ENCODE data around the gene SF3B6. TPM values are rescaled to one million over a fixed set of nuclear protein-coding genes. Genes with fewer than 3 reads are reported as not detected.

The SF3B6 gene
- total and polyA plus RNA-seq, 9 of the 15 experiments (the other 6 are each of a cell fraction or from before 2014, with no cell fraction given) = 146 to 591 (median 295) TPM

DNA sequence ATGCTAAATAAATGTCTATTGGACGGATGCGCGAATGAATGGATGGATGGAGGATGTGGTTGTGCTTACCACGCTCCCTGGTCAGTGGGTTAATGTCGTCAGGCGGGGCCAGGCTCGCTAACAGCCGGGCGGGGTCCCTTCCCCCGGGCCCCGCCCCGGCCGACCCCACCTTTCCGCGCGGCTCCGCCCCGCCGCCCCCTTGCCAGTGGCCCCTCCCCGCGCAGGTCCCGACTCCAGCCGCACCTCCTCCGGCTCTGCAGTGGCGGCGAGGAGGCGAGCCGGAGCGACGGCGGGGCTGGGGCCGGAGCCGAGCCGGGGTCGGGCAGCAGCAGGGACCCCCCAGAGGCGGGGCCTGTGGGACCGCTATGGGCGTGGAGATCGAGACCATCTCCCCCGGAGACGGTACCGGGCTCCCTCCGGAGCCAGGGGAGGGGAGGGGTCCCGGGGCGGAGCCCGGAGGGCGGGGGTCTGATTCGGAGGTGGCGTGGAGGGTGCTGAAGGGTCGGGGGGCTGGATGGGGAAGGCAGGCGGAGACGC is 26.6 kb downstream of the SF3B6 start, which contains the start of gene FKBP1B:
TSS of gene FKBP1B (plus strand) at position 257 of the 537 bp plus-strand sequence. CDS start at position 366, 109 bp downstream.
- Histone ChIP-seq H3K4me2 (ENCODE audit: insufficient read depth, low read length) (peak within 1 kb of the TSS; percentile 75), H3K9me1 (ENCODE audit: control insufficient read depth, insufficient read depth, low read length) (no peaks in the 10 kb centered on the region), H3K36me3 (ENCODE audit: control insufficient read depth, insufficient read depth, low read length) (peaks cover 3% of the 10 kb centered on the region; the same call in 1 of the 3 replicates), H2AFZ (ENCODE audit: low read depth, low read length) (peak within 1 kb of the TSS; percentile 69), H3K27me3 (ENCODE audit: control insufficient read depth in 2 of 2, insufficient read depth in 2 of 2, low read length in 2 of 2) (peaks cover 10 to 11% of the 10 kb centered on the region in 2 experiments; a peak in 4 of 5 replicates), H4K20me1 (replicated peaks; ENCODE audit: control insufficient read depth, insufficient read depth, low read length) (no peaks in the 10 kb centered on the region; the same call in 1 of the 2 replicates), H3K9ac (ENCODE audit: insufficient read depth in 1 of 2, low read depth in 2 of 2, low read length in 2 of 2) (peak within 1 kb of the TSS; percentile 27 to 81; a peak in 3 of 4 replicates), H3K27ac (ENCODE audit: extremely low read depth, low read depth, low read length) (no peak within 1 kb of the TSS), H3K4me1 (replicated peaks in 1 of 2; ENCODE audit: control insufficient read depth in 2 of 2, insufficient read depth in 2 of 2, low read length in 2 of 2) (peaks cover 8 to 22% of the 10 kb centered on the region in 2 experiments; a peak in 4 of 5 replicates), H3K79me2 (ENCODE audit: control insufficient read depth, insufficient read depth, low read length) (peaks cover 25% of the 10 kb centered on the region), H3K9me3 (replicated peaks; ENCODE audit: control insufficient read depth, insufficient read depth, low read depth, low read length) (no peaks in the 10 kb centered on the region), H3K4me3 (peak within 1 kb of the TSS; percentile 47)
- ChIA-PET POLR2A (interaction anchor here (0.7 to 1.8 kb wide), 4 partner anchors 11 to 24 kb away, joined by 3 to 5 read pairs (median 4); no protein-coding TSS in a partner anchor), CTCF (ENCODE audit: low intra/inter-chr PET ratio) (no interaction called here)
- WGBS (ENCODE audit: insufficient coverage, low coverage, missing lambda C conversion rate) = 1% methylated on average over 15 of the region's 52 CpGs
- in situ Hi-C loops (cut with MboI) = no loop called here
- DNase-seq (ENCODE audit: extremely low read depth in 1 of 4, low spot score in 3 of 4) = peak; percentile 78 to 94 (median 86)
- no TSS peak for BruUV-seq (replicated peaks)
- intact Hi-C loops (cut with micrococcal nuclease) = no loop called here
- FAIRE-seq = no peak
- ATAC-seq = peak; percentile 63
- no peak for TF ChIP-seq ZNF436 (CRISPR knock-in tag; IDR thresholded peaks at IDR 0.05)
- no peak for TF ChIP-seq HBP1 (CRISPR knock-in tag; IDR thresholded peaks at IDR 0.05)
- TF ChIP-seq SIN3B (IDR thresholded peaks at IDR 0.05; ENCODE audit: low read depth) = no peak
- TF ChIP-seq ZNF354B (CRISPR knock-in tag; IDR thresholded peaks at IDR 0.05) = no peak
- TF ChIP-seq POLR2A (conservative IDR thresholded peaks at IDR 0.05) = 0 out of 2 replicates have a peak, but pooled peaks have one; percentile 41
- TF ChIP-seq RBFOX2 (IDR thresholded peaks at IDR 0.05; ENCODE audit: low read depth, low read length) = peak; percentile 39
- no peak for TF ChIP-seq ATF2 (CRISPR knock-in tag; IDR thresholded peaks at IDR 0.05)
- TF ChIP-seq ZBTB7A (IDR thresholded peaks at IDR 0.05; ENCODE audit: borderline replicate concordance, control insufficient read depth, low read depth, low read length) = peak; percentile 50; the same call in 1 of the 2 replicates
- peak; percentile 61 for TF ChIP-seq VEZF1 (CRISPR knock-in tag; IDR thresholded peaks at IDR 0.05)
- no peak for TF ChIP-seq ZNF830 (CRISPR knock-in tag; IDR thresholded peaks at IDR 0.05)
- no peak for TF ChIP-seq SP2 (IDR thresholded peaks at IDR 0.05; ENCODE audit: extremely low read depth, low read depth, low read length, poor library complexity, severe bottlenecking)
- no peak for TF ChIP-seq HNRNPH1 (optimal IDR thresholded peaks at IDR 0.05; ENCODE audit: low read depth, low read length)
- TF ChIP-seq ZFX (CRISPR knock-in tag; IDR thresholded peaks at IDR 0.05) = no peak
- TF ChIP-seq ZNF766 (CRISPR knock-in tag; conservative IDR thresholded peaks at IDR 0.05) = no peak
- peak; percentile 69 for TF ChIP-seq POLR2G (IDR thresholded peaks at IDR 0.05; ENCODE audit: low read depth, low read length)
- TF ChIP-seq NRF1 (conservative IDR thresholded peaks at IDR 0.05 in 1 of 2, IDR thresholded peaks at IDR 0.05 in 1 of 2) = peak; percentile 55 to 57; a peak in 2 of 4 replicates
- no peak for TF ChIP-seq RHOXF2B (CRISPR knock-in tag; conservative IDR thresholded peaks at IDR 0.05)

All from K562 (cell line).